Stimulated activated CD8-positive, alpha-beta memory T cell treated with anti-CD3 and anti-CD28 coated beads, Interleukin-2, amount 100 ng/mL, for 48 hours (primary cell): Measurements from ENCODE around the gene SPSB2.
"Not testable (repeated sequence)": the region's sequence is repeated elsewhere in the genome, so short reads cannot be mapped to it uniquely, and the experiment has no call there.

Experiments
- DNase-seq, 2 donors: peaks; one replicate each; pipeline ENCODE4 v3.0.0-alpha.2; 2020; ENCODE audit warnings: low read depth in 2 of 2

The SPSB2 gene

GRCh38 chr12:6870304-6870703 lies 2.8 kb downstream of the SPSB2 start:
- DNase-seq, result not testable (repeated sequence)

DNA sequence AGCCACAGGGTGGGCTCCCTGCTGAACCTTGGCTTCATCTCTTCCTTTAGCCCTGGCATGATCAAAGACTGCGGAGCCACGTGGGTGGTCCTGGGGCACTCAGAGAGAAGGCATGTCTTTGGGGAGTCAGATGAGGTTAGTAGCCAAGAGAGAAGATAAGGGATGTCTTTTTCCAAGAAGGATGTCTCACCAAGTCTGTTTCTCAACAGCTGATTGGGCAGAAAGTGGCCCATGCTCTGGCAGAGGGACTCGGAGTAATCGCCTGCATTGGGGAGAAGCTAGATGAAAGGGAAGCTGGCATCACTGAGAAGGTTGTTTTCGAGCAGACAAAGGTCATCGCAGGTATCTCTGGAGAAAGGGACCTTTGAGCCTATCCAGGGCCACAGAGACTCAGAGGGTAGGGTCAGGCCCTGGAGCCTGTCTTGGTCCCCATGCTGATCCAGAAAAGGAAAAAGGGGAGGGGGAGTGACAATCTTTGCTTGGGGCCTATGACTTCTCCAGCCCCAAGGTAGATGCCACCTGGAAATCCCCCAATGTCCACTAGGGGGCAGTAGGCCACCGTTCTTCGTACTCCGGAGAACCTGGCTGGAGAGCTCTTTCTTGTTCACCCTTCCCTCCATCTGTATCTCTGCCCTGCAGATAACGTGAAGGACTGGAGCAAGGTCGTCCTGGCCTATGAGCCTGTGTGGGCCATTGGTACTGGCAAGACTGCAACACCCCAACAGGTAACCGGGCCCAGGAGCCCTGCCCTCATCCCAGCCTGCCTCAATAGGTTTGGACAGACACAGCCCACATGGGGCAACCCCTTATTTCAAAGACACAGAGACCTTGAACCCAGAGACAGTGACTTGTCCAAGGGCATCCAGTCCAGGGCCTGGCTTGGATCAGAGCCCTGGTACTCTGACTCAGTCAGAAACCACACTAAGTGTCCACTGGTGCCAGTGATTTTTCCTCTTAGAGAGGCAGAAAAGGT lies 3.8 kb downstream of the SPSB2 start:
- DNase-seq, result peak; percentile 61 to 77

GRCh38 chr12:6868211-6869048 lies 4.7 kb downstream of the SPSB2 start:
- DNase-seq, result no peak

- DNase-seq, result peak; percentile 71 to 74
These were observed 5.5 kb downstream of the SPSB2 start, which contains the start of gene TPI1 for GRCh38 chr12:6867413-6868210. TSS of gene TPI1 (plus strand) at chr12:6867531. CDS start at chr12:6867567, 36 bp downstream.

GRCh38 chr12:6866920-6867412 lies 6.1 kb downstream of the SPSB2 start:
- no peak for DNase-seq

DNA sequence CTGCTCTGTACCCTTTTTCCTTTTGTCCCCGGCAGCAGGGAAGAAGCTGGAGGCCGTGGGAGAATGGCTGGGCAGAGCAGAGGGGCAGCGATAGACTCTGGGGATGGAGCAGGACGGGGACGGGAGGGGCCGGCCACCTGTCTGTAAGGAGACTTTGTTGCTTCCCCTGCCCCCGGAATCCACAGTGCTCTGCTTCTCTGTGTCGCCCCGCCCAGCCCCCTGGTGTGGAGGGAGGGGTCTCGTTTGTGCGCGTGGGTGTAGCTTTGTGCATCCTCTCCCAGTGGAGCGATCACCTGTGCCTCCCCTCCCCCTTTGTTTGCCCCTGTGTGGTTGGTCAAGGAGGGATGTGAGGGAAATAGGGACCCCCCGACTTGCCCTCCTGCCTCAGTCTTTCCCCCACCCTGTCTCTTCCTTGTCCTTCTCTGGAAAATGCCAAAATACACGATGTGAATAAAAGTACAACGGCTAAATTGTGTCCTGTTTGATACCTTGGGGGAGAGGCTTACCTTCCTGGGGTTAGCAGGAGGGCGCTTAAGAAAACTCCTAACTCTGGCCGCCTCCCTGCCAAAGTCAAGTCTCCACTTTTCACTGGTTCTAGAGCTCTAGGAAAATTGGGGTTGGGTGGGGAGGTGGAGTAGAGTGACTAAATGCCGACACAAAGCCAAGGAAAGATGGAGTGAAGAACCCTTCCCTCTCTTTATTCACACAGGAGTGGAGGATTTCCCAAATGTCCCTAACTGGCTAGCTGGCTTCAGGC lies 6.8 kb downstream of the SPSB2 start:
- DNase-seq, result no peak

DNA sequence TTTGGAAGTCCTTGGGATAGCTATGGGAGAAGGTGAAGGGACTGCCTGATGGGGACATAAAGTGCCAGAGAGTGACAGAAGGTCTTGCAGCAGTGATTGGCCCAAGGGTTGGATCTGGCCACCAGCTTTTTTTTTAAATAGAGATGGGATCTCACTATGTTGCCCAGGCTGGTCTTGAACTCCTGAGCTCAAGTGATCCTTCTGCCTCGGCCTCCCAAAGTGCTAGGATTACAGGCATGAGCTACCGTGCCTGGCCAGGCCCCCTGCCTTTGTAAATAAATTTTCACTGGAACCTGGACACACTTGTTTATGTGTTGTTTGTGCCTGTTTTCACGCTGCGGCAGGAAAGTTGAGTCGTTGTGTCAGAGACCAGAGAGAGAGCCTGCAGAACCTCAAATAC lies 7.8 kb downstream of the SPSB2 start:
- DNase-seq, result not testable (repeated sequence)

GRCh38 chr12:6863586-6864321 lies 9.3 kb downstream of the SPSB2 start:
- DNase-seq, result no peak

DNA sequence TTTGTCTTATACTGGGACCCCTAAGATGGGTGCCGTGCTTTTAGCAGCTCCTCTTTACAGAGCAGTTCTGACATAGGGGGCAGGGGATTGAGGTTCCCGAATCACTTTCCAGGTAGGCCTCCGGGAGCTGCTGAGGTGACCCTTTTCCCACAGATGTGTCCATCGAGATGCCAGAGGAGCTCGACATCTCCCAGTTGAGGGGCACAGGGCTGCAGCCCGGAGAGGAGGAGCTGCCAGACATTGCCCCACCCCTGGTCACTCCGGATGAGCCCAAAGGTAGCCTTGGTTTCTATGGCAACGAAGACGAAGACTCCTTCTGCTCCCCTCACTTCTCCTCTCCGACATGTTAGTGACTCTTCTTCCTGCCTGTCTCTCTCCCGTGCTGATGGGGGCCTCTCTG lies 10.1 kb downstream of the SPSB2 start:
- DNase-seq, result no peak

- no peak for DNase-seq
These were observed 11.7 kb downstream of the SPSB2 start for GRCh38 chr12:6861391-6861790.

DNA sequence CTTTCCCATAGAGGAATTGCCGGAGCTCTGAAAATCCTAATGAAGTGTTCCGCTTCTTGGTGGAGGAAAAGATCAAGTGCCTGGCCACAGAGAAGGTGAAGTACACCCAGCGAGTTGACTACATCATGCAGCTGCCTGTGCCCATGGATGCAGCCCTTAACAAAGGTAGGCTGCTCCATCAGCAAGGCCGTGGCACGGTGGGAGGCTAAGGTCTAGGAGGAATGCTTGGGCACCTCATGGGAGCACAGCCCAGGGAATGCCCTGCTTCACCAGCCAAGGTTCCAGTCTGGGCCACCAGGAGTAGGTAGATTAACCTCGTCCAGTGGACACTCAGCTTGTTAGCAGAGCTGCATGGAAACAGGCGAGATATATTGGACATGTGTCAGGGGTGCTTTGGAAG lies 12.2 kb downstream of the SPSB2 start:
- no peak for DNase-seq

GRCh38 chr12:6860116-6860515 lies 13.0 kb downstream of the SPSB2 start:
- no peak for DNase-seq

- no peak for DNase-seq
These were observed 14.3 kb downstream of the SPSB2 start for GRCh38 chr12:6858799-6859198.

DNA sequence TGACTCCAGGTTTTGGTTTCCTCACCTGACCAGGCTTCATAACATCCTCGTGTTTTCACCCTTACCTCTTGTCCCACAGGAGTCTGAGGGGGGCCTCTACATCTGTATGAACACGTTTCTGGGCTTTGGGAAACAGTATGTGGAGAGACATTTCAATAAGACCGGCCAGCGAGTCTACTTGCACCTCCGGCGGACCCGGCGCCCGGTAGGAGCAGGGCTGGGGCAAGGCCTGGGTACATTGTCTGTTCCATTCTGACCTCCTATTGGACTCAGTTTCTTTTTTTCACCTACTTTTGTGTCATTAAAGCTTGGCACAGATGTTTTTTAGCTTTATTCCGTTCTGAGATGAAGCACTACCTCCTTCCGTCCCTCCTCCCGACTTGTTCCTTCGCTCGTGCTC lies 17.8 kb downstream of the SPSB2 start:
- no peak for DNase-seq

DNA sequence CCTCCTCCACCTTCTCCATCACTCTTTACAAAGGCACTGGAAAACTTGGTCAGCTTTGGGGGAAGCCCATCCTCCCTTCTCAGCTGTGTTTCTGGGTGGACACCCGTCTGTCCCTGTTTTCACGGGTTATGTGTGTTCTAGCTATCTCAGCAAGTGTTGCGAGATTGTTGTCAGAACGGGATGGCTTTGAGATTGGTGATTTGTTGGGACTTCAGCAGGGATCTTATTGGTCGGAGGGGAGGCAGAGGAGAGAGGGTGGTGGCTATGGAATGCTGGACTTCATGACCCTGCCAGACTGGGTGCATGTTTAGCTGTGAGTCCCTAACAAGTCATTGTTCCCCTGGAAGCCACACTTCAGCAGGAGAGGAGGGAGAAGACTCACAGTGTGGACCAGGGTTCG lies 19.1 kb downstream of the SPSB2 start:
- no peak for DNase-seq

DNA sequence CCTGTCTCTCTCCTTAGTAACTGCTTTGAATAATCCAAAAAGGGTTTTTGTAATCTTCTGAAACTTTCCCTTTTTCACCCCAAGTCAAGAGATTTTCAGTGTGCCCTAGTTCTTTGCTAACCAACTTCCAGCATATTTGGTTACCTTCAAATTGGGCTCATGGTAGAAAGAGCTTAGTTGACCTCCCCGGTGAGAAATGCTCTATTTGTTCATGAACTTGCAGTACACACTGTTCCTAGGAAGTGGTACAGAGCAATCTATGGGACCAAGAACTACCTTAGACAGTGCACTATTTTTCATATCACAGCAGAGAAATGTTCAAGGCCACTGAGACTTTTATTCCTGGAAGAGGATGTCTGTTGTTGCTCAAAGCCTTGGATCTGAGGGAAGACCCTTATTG lies 19.5 kb downstream of the SPSB2 start:
- DNase-seq, result no peak

DNA sequence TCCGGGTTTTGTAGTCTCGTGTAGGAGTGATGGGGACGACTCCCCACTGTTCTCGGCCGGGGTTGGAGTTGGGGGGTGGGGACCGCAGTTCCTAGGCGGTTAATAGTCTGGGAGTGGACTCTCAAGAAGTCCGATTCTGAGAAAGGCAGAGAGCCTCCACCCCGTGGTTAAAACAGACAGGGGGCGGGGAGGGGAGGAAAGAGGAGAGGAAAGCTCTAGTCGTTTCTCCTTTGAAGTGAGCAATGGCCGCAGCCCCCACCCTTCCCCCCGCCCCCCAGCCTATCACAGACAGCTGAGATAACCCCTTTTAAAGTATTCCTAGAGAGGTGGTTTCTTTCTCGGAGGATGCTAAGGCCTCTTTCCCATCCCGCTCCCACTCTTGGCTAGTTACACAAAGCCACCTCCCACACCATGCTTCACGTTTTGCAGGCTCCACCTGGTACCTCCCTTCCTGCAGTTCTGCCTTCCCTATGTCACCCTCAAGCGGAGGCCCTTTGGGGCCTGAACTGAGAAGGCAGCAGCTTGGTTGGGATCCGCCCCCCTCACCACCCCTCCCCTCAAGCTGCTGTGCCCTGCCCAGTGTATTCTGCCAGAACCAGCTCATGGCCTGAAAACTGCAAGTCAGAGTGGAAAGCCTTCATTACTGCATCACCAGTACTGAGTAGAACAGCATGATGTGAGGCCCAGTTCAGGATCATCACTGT lies 20.3 kb downstream of the SPSB2 start:
- DNase-seq, result peak; percentile 42 to 65

- peak; percentile 96 to 97 for DNase-seq
These were observed 21.0 kb downstream of the SPSB2 start, which contains the start of gene USP5 for GRCh38 chr12:6851921-6852650. TSS of gene USP5 (plus strand) at chr12:6852150. CDS start at chr12:6852180, 30 bp downstream.
